ENCODE results near the gene UBE2S. TPM values are rescaled to one million over a fixed set of nuclear protein-coding genes. Genes with fewer than 3 reads are reported as not detected.

The UBE2S gene
- total RNA-seq, 1 experiment from 2014 or later = 635 TPM

DNA sequence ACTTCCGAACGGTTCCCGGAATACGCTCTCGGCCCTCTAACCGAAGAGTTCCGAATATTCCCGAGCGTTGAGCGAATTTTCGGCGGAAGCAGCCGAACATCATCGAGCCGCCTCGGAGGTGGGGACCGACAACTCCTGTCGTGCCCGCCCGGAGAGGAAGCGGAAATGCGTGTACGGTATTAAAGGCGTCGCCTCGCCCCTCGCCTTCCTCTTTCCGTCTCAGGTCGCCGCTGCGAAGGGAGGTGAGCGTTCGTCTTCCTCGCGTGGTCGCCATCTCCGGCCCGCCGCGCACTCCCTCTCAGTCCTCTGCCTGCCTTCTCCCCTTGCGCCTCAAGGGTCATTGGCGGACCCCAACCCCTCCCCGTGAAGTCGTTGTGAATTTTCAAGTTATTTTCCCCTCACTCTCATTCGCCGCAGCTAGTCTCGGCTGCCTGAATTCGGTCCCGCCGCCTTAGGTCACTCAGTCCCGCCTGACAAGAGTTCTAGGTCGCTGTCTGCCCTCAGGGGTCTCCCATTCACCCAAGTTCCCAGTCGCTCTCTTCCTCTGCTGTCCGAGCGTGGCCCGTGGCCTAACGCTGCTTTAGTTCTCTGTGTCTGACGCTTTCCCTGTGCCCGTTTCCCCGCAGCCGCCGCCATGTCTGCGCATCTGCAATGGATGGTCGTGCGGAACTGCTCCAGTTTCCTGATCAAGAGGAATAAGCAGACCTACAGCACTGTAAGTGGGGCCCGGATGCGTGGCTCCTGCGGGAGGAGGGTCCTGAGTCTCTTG lies 21.7 kb downstream of the UBE2S start, which contains the start of gene RPL28:
TSS of gene RPL28 (plus strand) at position 209 of the 769 bp plus-strand sequence. CDS start at position 635, 426 bp downstream.
- Histone ChIP-seq H3K4me1 (ENCODE audit: control insufficient read depth, insufficient read depth, low read length) (peaks cover 45% of the 10 kb centered on the region), H3K36me3 (ENCODE audit: control insufficient read depth, insufficient read depth, low read length) (peaks cover 22% of the 10 kb centered on the region), H3K9me3 (ENCODE audit: control insufficient read depth, insufficient read depth, low read depth, low read length) (no peaks in the 10 kb centered on the region), H3K27ac (ENCODE audit: low read length) (peak within 1 kb of the TSS; percentile 97), H3K4me3 (ENCODE audit: low read depth in 2 of 2, low read length in 2 of 2) (peak within 1 kb of the TSS; percentile 83 to 98), H3K27me3 (ENCODE audit: control insufficient read depth, insufficient read depth, low read length) (no peaks in the 10 kb centered on the region)
- in situ Hi-C loops (cut with HindIII; ENCODE audit: low pct_unique_long_range_greater_than_20kb, low sequenced_read_pairs) = no loop called here
- ChIA-PET CTCF (interaction anchor here (0.7 kb wide), 1 partner anchor 47 kb away, joined by 3 read pairs; no protein-coding TSS in a partner anchor), POLR2A (no interaction called here)
- TSS peak; percentile 92 for BruUV-seq (replicated peaks)
- ATAC-seq = peak; percentile 76
- DNase-seq (ENCODE audit: low read depth, low spot score) = peak; percentile 99
- intact Hi-C loops (cut with micrococcal nuclease; ENCODE audit: unreplicated experiment) = no loop called here
- TF ChIP-seq, protein P1, sequence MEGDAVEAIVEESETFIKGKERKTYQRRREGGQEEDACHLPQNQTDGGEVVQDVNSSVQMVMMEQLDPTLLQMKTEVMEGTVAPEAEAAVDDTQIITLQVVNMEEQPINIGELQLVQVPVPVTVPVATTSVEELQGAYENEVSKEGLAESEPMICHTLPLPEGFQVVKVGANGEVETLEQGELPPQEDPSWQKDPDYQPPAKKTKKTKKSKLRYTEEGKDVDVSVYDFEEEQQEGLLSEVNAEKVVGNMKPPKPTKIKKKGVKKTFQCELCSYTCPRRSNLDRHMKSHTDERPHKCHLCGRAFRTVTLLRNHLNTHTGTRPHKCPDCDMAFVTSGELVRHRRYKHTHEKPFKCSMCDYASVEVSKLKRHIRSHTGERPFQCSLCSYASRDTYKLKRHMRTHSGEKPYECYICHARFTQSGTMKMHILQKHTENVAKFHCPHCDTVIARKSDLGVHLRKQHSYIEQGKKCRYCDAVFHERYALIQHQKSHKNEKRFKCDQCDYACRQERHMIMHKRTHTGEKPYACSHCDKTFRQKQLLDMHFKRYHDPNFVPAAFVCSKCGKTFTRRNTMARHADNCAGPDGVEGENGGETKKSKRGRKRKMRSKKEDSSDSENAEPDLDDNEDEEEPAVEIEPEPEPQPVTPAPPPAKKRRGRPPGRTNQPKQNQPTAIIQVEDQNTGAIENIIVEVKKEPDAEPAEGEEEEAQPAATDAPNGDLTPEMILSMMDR (IDR thresholded peaks at IDR 0.05) = no peak
- TF ChIP-seq POLR2AphosphoS5 (IDR thresholded peaks at IDR 0.05; ENCODE audit: low read depth, low read length) = peak; percentile 100
- no peak for TF ChIP-seq TCF7L2 (IDR thresholded peaks at IDR 0.05; ENCODE audit: low read depth, low read length)
- TF ChIP-seq, protein P2, sequence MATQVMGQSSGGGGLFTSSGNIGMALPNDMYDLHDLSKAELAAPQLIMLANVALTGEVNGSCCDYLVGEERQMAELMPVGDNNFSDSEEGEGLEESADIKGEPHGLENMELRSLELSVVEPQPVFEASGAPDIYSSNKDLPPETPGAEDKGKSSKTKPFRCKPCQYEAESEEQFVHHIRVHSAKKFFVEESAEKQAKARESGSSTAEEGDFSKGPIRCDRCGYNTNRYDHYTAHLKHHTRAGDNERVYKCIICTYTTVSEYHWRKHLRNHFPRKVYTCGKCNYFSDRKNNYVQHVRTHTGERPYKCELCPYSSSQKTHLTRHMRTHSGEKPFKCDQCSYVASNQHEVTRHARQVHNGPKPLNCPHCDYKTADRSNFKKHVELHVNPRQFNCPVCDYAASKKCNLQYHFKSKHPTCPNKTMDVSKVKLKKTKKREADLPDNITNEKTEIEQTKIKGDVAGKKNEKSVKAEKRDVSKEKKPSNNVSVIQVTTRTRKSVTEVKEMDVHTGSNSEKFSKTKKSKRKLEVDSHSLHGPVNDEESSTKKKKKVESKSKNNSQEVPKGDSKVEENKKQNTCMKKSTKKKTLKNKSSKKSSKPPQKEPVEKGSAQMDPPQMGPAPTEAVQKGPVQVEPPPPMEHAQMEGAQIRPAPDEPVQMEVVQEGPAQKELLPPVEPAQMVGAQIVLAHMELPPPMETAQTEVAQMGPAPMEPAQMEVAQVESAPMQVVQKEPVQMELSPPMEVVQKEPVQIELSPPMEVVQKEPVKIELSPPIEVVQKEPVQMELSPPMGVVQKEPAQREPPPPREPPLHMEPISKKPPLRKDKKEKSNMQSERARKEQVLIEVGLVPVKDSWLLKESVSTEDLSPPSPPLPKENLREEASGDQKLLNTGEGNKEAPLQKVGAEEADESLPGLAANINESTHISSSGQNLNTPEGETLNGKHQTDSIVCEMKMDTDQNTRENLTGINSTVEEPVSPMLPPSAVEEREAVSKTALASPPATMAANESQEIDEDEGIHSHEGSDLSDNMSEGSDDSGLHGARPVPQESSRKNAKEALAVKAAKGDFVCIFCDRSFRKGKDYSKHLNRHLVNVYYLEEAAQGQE (IDR thresholded peaks at IDR 0.05; ENCODE audit: insufficient read depth in 1 of 2, low read depth in 2 of 2, low read length in 1 of 2) = peak in 1 of 2 experiments; percentile 81; a peak in 2 of 4 replicates
- peak; percentile 98; the same call in 1 of the 2 replicates for TF ChIP-seq SIN3A (IDR thresholded peaks at IDR 0.05; ENCODE audit: borderline replicate concordance, insufficient read depth, low read depth, low read length)

DNA sequence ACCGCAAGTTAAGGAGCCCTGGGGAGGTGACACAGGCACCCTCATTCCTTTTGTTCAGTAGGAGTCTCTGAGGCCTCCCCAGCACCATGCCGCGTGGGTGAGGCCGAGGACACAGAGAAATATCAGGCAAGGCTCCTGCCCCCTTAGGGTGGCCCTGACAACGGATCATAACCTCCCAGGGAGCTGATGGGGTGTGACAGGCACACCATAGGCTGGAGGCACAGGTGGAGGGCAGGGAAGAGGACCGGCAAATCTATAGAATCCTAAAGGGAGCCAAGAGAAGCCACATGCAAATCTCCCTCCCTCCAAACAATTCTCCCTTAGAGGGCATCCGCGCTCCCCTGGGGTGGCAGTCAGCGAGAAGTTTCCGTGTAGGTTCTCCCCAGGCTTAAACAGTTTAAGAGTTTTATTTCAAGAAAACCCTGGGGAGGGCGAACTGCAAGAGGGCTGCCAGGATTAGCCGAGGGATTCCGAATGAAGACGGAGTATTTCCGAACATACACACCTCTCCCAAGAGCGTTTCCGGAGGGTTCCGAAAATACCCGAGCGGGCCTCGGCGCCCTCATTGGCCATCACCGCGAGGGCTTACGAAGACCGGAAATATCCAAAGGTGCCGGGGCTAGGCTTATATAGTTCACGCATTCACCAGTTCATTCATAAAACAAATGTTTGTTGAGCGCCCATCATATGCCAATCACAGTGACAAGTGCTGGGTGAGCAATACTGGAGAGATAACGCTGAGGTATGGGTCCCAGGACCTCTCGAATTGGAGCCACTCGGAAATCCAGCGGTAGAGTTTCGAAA lies 22.5 kb downstream of the UBE2S start:
- Histone ChIP-seq H3K9me3 (ENCODE audit: control insufficient read depth, insufficient read depth, low read depth, low read length) (no peaks in the 10 kb centered on the region), H3K27me3 (ENCODE audit: control insufficient read depth, insufficient read depth, low read length) (no peaks in the 10 kb centered on the region), H3K4me1 (ENCODE audit: control insufficient read depth, insufficient read depth, low read length) (peaks cover 38% of the 10 kb centered on the region), H3K27ac (ENCODE audit: low read length) (peak overlapping the region; percentile 97), H3K36me3 (ENCODE audit: control insufficient read depth, insufficient read depth, low read length) (peaks cover 22% of the 10 kb centered on the region), H3K4me3 (ENCODE audit: low read depth in 2 of 2, low read length in 2 of 2) (peak overlapping the region; percentile 75 to 98)
- in situ Hi-C loops (cut with HindIII; ENCODE audit: low pct_unique_long_range_greater_than_20kb, low sequenced_read_pairs) (no loop called here), intact Hi-C loops (cut with micrococcal nuclease; ENCODE audit: unreplicated experiment) (no loop called here)
- DNase-seq (ENCODE audit: low read depth, low spot score) = no peak
- TSS peak; percentile 92 for BruUV-seq (replicated peaks)
- ATAC-seq = peak; percentile 84
- TF ChIP-seq, protein P2 (IDR thresholded peaks at IDR 0.05; ENCODE audit: insufficient read depth in 1 of 2, low read depth in 2 of 2, low read length in 1 of 2) = no peak
- no peak; the same call in 1 of the 2 replicates for TF ChIP-seq POLR2AphosphoS5 (IDR thresholded peaks at IDR 0.05; ENCODE audit: low read depth, low read length)
- TF ChIP-seq, protein P1 (IDR thresholded peaks at IDR 0.05) = no peak
- TF ChIP-seq TCF7L2 (IDR thresholded peaks at IDR 0.05; ENCODE audit: low read depth, low read length) = no peak
- TF ChIP-seq SIN3A (IDR thresholded peaks at IDR 0.05; ENCODE audit: borderline replicate concordance, insufficient read depth, low read depth, low read length) = no peak
- CTCF ChIA-PET = interaction anchor here (1.4 kb wide), 1 partner anchor 129 kb away, joined by 5 read pairs; no protein-coding TSS in a partner anchor
- POLR2A ChIA-PET = interaction anchor here (0.6 to 1.0 kb wide), 2 partner anchors 32 to 47 kb away, joined by 3 read pairs; no protein-coding TSS in a partner anchor
